ENCODE data around the gene C4BPB.

C4BPB gene

GRCh38 chr1:207145401-207146058 lies 56.9 kb downstream of the C4BPB start:
- DNase-seq (ENCODE audit: low read depth), result no peak

Measured in amniotic epithelial cell (primary cell).